Measurements from ENCODE around the gene MCM5. TPM values are rescaled to one million over a fixed set of nuclear protein-coding genes. Genes with fewer than 3 reads are reported as not detected.

MCM5 gene
- total RNA-seq, 1 experiment from 2014 or later, result 194 TPM

- TF ChIP-seq REST (IDR thresholded peaks at IDR 0.05; ENCODE audit: low read depth), result no peak
- TF ChIP-seq CBX3 (IDR thresholded peaks at IDR 0.05; ENCODE audit: low read depth), result no peak
- no peak for TF ChIP-seq YY1 (IDR thresholded peaks at IDR 0.05; ENCODE audit: extremely low read depth, insufficient replicate concordance, low read depth, low read length)
- TF ChIP-seq SRF (IDR thresholded peaks at IDR 0.05; ENCODE audit: low read depth), result no peak
Measured at GRCh38 chr22:35446365-35446764, 46.4 kb downstream of the MCM5 start (continued).

- H3K27ac ChIP-seq (ENCODE audit: low read depth, low read length), result no peak overlapping the region
- peaks cover 13 to 25% of the 10 kb centered on the region in 2 experiments for H3K4me1 ChIP-seq (ENCODE audit: control insufficient read depth in 1 of 2, insufficient read depth in 2 of 2, low read length in 2 of 2)
- H3K9ac ChIP-seq (ENCODE audit: low read length), result no peak overlapping the region
- no peaks in the 10 kb centered on the region for H3K36me3 ChIP-seq (ENCODE audit: control insufficient read depth in 1 of 2, insufficient read depth in 2 of 2, low read length in 2 of 2)
- no TSS peak for BruUV-seq (replicated peaks)
- TF ChIP-seq POLR2AphosphoS5 (IDR thresholded peaks at IDR 0.05; ENCODE audit: low read depth, low read length), result no peak
- no peak for TF ChIP-seq SRF (IDR thresholded peaks at IDR 0.05; ENCODE audit: low read depth)
- no peak for TF ChIP-seq ZNF274 (IDR thresholded peaks at IDR 0.05; ENCODE audit: low read depth, low read length)
- TF ChIP-seq EZH2 (IDR thresholded peaks at IDR 0.05), result no peak
- no peak for TF ChIP-seq ZFX (IDR thresholded peaks at IDR 0.05)
- no peak for TF ChIP-seq CTCF (IDR thresholded peaks at IDR 0.05 in 2 of 3, conservative IDR thresholded peaks at IDR 0.05 in 1 of 3; ENCODE audit: borderline replicate concordance in 1 of 3, insufficient read depth in 1 of 3, low read depth in 2 of 3, low read length in 2 of 3)
- ATAC-seq (no peak), DNase-seq (ENCODE audit: low read depth, low spot score) (no peak)
- H2AFZ ChIP-seq (ENCODE audit: low read depth, low read length, poor library complexity, severe bottlenecking), result no peak overlapping the region
- POLR2A ChIA-PET, result no interaction called here
- no peaks in the 10 kb centered on the region for H3K27me3 ChIP-seq (ENCODE audit: insufficient read depth, low read length)
- intact Hi-C loops (cut with micrococcal nuclease), result no loop called here
- no peak overlapping the region for H3K4me2 ChIP-seq (ENCODE audit: low read length)
- no peaks in the 10 kb centered on the region for H4K20me1 ChIP-seq (ENCODE audit: insufficient read depth)
- no peaks in the 10 kb centered on the region for H3K9me2 ChIP-seq (ENCODE audit: insufficient read depth)
- RAD21 ChIA-PET (ENCODE audit: low non-redundant PET in 1 of 2, low total read pairs in 2 of 2, uncharacterized antibody in 2 of 2, unreplicated experiment in 2 of 2), result no interaction called here
- no peak overlapping the region for H3K4me3 ChIP-seq (replicated peaks in 1 of 2; ENCODE audit: low read depth in 1 of 2, low read length in 2 of 2)
- no peaks in the 10 kb centered on the region for H3K9me3 ChIP-seq (ENCODE audit: control insufficient read depth in 1 of 2, insufficient read depth in 1 of 2, low read depth in 1 of 2, low read length in 2 of 2)
- H3K79me2 ChIP-seq (ENCODE audit: insufficient read depth, low read length), result no peaks in the 10 kb centered on the region
- CTCF ChIA-PET, result no interaction called here
Measured at GRCh38 chr22:35448523-35448922, 48.6 kb downstream of the MCM5 start.

All from HCT116 (cell line).